BLaER1 (cell line): Measurements from ENCODE around the gene PMPCB.

Experiments
- H3K27ac ChIP-seq: shearing (Covaris generic); formaldehyde crosslinking; 2 replicates; pipeline ENCODE4 v1.8.1; 2022
- H3K27me3 ChIP-seq: shearing (Covaris generic); formaldehyde crosslinking; 2 replicates; pipeline ENCODE4 v1.8.1; 2022
- H3K36me3 ChIP-seq: shearing (Covaris generic); formaldehyde crosslinking; 2 replicates; pipeline ENCODE4 v1.8.1; 2022
- H3K4me1 ChIP-seq: shearing (Covaris generic); formaldehyde crosslinking; 2 replicates; pipeline ENCODE4 v1.8.1; 2022
- H3K4me2 ChIP-seq: shearing (Covaris generic); formaldehyde crosslinking; 2 replicates; pipeline ENCODE4 v1.8.1; 2022
- H3K4me3 ChIP-seq: shearing (Covaris generic); formaldehyde crosslinking; 2 replicates; pipeline ENCODE4 v1.8.1; 2022
- H3K9ac ChIP-seq: shearing (Covaris generic); formaldehyde crosslinking; 2 replicates; pipeline ENCODE4 v1.8.1; 2022
- H3K9me3 ChIP-seq: shearing (Covaris generic); formaldehyde crosslinking; 2 replicates; pipeline ENCODE4 v1.8.1; 2022
- H4K20me1 ChIP-seq: shearing (Covaris generic); formaldehyde crosslinking; 2 replicates; pipeline ENCODE4 v1.8.1; 2022
- Cebpa-rat ChIP-seq: shearing (Covaris generic); IDR thresholded peaks from 2 replicates; pipeline ENCODE4 v1.8.1; 2022

The PMPCB gene

GRCh38 chr7:103292122-103292521 lies 5.1 kb upstream of the PMPCB start:
- H3K9ac ChIP-seq: no peak overlapping the region
- H3K4me2 ChIP-seq: no peak overlapping the region
- no peaks in the 10 kb centered on the region for H3K27me3 ChIP-seq
- H4K20me1 ChIP-seq: no peaks in the 10 kb centered on the region
- no peak overlapping the region for H3K27ac ChIP-seq
- H3K4me1 ChIP-seq: no peaks in the 10 kb centered on the region
- no peak for TF ChIP-seq Cebpa-rat
- H3K4me3 ChIP-seq: no peak overlapping the region
- H3K36me3 ChIP-seq: no peaks in the 10 kb centered on the region
- H3K9me3 ChIP-seq: no peaks in the 10 kb centered on the region

DNA sequence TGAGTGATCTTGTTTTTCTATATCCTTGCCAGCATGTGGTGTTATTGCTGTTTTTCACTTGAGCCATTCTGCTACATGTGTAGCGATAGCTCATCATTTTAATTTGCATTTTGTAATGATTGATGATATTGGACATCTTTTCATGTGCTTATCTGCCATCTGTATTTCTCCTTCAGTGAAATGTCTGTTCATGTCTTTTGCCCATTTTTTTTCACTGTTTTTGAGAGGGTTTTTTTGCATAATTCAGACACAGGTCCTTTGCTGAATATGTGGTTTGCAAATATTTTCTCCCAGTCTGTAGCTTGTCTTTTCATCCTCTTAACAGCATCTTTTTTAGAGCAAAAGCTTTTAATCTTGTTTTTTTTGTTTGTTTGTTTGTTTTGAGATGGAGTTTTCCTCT lies 3.7 kb upstream of the PMPCB start:
- H3K9me3 ChIP-seq: no peaks in the 10 kb centered on the region
- H3K4me2 ChIP-seq: no peak overlapping the region
- H3K27ac ChIP-seq: no peak overlapping the region
- H3K4me3 ChIP-seq: no peak overlapping the region
- peaks cover 6% of the 10 kb centered on the region for H3K4me1 ChIP-seq
- no peak overlapping the region for H3K9ac ChIP-seq
- no peaks in the 10 kb centered on the region for H3K36me3 ChIP-seq
- peaks cover 9% of the 10 kb centered on the region; the same call in 1 of the 2 replicates for H4K20me1 ChIP-seq
- no peak for TF ChIP-seq Cebpa-rat
- H3K27me3 ChIP-seq: no peaks in the 10 kb centered on the region

DNA sequence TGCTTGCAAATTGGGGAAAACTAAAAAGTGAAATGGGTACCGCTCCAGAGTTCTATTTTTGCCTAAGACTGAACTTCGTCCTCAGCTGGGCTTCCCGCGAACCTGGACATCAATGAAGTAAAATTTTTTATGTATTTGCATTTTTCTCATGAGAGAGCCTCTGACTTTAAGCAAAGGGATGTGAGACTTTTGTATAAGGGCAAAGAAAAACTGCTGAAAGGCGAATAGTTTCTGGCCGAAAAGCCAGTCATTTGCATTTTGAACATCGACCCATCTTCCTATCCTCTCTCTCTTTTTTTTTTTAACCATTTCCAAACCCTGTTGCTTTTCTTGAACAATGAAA lies 573 bp downstream of the PMPCB start:
- peaks cover 16% of the 10 kb centered on the region for H3K4me1 ChIP-seq
- H3K9me3 ChIP-seq: no peaks in the 10 kb centered on the region
- TF ChIP-seq Cebpa-rat: no peak
- H3K4me3 ChIP-seq: peak overlapping the region; percentile 87
- H4K20me1 ChIP-seq: peaks cover 32% of the 10 kb centered on the region
- H3K4me2 ChIP-seq: peak overlapping the region; percentile 89
- no peaks in the 10 kb centered on the region for H3K27me3 ChIP-seq
- H3K27ac ChIP-seq: peak overlapping the region; percentile 91
- H3K36me3 ChIP-seq: peaks cover 42% of the 10 kb centered on the region
- H3K9ac ChIP-seq: peak overlapping the region; percentile 92

GRCh38 chr7:103299660-103300059 lies 2.4 kb downstream of the PMPCB start:
- H3K36me3 ChIP-seq: peaks cover 60% of the 10 kb centered on the region
- H3K9ac ChIP-seq: no peak overlapping the region

DNA sequence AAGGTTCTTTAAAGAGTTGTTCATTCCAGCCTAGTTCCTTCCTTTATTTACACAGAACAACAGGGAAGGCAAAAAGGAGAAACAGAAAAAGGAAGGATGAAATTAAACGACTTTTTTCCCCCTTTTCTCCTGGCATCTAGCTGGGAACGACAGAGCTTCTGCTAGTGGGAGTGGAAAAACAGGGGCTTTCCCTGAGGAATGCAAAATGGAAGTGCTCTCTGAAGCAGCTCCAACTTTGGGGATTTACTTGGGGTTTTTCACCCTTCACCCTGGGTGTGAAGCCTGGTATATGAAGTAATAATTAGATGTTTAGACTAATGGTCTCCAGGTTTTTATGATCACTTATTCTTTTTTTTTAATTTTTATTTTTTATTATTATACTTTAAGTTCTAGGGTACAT lies 4.2 kb downstream of the PMPCB start:
- H3K9me3 ChIP-seq: no peaks in the 10 kb centered on the region
- no peak overlapping the region for H3K9ac ChIP-seq
- peaks cover 16% of the 10 kb centered on the region for H3K4me1 ChIP-seq
- H3K4me3 ChIP-seq: no peak overlapping the region
- no peaks in the 10 kb centered on the region for H3K27me3 ChIP-seq
- no peak for TF ChIP-seq Cebpa-rat
- peaks cover 76% of the 10 kb centered on the region for H3K36me3 ChIP-seq
- H3K4me2 ChIP-seq: no peak overlapping the region
- H4K20me1 ChIP-seq: peaks cover 58% of the 10 kb centered on the region
- no peak overlapping the region for H3K27ac ChIP-seq

More at GRCh38 chr7:103299660-103300059, 2.4 kb downstream of the PMPCB start:
- Histone ChIP-seq H3K9me3 (no peaks in the 10 kb centered on the region), H3K4me3 (no peak overlapping the region), H3K27ac (no peak overlapping the region), H3K4me1 (peaks cover 16% of the 10 kb centered on the region), H3K4me2 (no peak overlapping the region), H4K20me1 (peaks cover 42% of the 10 kb centered on the region), H3K27me3 (no peaks in the 10 kb centered on the region)
- TF ChIP-seq Cebpa-rat: no peak

GRCh38 chr7:103307503-103308231 lies 10.4 kb downstream of the PMPCB start:
- Histone ChIP-seq H3K4me1 (no peaks in the 10 kb centered on the region), H3K27me3 (no peaks in the 10 kb centered on the region), H3K9me3 (no peaks in the 10 kb centered on the region), H3K9ac (no peak overlapping the region), H3K27ac (no peak overlapping the region), H3K4me3 (no peak overlapping the region), H3K36me3 (peaks cover 98% of the 10 kb centered on the region), H4K20me1 (peaks cover 70% of the 10 kb centered on the region), H3K4me2 (no peak overlapping the region)
- TF ChIP-seq Cebpa-rat: no peak

DNA sequence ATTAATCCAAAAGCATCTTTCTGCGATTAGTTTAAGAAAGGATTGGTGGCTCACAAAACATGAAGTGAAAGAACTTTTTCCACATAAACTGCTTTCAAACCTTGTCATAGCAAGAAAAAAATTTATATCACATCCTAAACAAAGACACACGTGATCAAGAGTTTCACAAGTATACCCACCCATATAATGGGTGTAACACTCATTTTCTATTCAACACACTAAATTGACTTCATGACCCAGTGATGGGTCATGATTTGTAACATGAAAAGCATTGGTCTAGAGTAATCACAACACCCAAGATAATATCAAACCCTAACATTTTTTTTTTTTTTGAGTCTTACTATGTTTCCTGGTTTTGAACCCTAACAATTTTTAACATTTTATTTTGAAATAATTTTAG lies 17.6 kb downstream of the PMPCB start:
- Histone ChIP-seq H3K9ac (no peak overlapping the region), H3K27ac (no peak overlapping the region), H3K4me2 (no peak overlapping the region), H3K36me3 (peaks cover 100% of the 10 kb centered on the region), H3K4me1 (no peaks in the 10 kb centered on the region), H3K9me3 (no peaks in the 10 kb centered on the region), H4K20me1 (peaks cover 60% of the 10 kb centered on the region; the same call in 1 of the 2 replicates), H3K4me3 (no peak overlapping the region), H3K27me3 (no peaks in the 10 kb centered on the region)
- TF ChIP-seq Cebpa-rat: no peak

DNA sequence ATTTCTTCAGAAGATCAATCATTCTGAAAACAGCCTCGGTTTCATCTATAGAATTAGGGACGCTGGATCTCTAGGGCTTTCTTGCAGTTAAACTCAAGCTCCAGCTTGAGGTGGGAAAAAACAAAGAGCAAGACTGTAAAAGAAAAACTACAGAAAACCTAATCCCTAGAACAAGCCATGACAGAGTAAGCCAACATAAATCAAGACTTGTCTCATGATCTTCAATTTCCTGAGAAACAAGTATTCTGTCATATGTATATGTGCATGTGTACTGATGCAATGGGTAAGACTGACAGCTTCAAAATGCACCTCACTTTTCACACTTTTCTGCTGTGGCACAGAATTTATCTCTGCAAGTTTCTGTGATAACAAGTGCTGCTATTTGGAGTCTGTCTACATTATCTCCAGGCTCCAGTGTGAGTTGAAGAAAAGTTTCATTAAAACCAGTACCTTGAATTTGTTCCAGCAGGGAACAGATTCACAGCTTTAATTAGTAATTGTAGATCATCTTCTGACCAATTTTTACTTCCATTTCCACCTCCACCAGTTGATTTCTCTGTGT lies 19.2 kb downstream of the PMPCB start:
- no peak overlapping the region for H3K4me2 ChIP-seq
- TF ChIP-seq Cebpa-rat: no peak
- H3K9ac ChIP-seq: no peak overlapping the region
- no peaks in the 10 kb centered on the region for H3K9me3 ChIP-seq
- H3K27me3 ChIP-seq: no peaks in the 10 kb centered on the region
- H3K36me3 ChIP-seq: peaks cover 100% of the 10 kb centered on the region
- no peak overlapping the region for H3K4me3 ChIP-seq
- no peak overlapping the region for H3K27ac ChIP-seq
- no peaks in the 10 kb centered on the region for H3K4me1 ChIP-seq
- H4K20me1 ChIP-seq: peaks cover 49% of the 10 kb centered on the region; the same call in 1 of the 2 replicates

DNA sequence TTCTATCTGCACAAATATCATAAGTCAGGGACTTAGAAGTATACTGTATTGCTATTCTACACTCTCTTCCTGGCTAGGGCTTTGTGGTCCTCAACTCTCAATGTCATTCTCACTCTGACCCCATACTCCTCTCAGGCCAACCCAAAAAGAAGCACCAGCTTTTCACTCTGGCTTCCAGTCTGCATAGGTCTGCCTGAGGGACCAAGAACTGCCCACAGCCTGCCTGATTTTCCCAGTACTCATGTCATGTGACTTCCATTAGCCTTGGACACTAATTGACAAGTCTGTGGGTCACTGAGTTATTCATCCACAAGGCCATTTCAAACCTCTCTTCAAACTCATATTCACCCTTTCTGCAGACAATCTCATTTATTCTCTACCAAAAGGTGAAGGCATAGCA lies 19.8 kb downstream of the PMPCB start:
- Histone ChIP-seq H3K36me3 (peaks cover 100% of the 10 kb centered on the region), H4K20me1 (peaks cover 44% of the 10 kb centered on the region; the same call in 1 of the 2 replicates), H3K4me2 (no peak overlapping the region), H3K9me3 (no peaks in the 10 kb centered on the region), H3K27me3 (no peaks in the 10 kb centered on the region), H3K27ac (no peak overlapping the region), H3K9ac (no peak overlapping the region), H3K4me1 (no peaks in the 10 kb centered on the region), H3K4me3 (no peak overlapping the region)
- TF ChIP-seq Cebpa-rat: no peak

DNA sequence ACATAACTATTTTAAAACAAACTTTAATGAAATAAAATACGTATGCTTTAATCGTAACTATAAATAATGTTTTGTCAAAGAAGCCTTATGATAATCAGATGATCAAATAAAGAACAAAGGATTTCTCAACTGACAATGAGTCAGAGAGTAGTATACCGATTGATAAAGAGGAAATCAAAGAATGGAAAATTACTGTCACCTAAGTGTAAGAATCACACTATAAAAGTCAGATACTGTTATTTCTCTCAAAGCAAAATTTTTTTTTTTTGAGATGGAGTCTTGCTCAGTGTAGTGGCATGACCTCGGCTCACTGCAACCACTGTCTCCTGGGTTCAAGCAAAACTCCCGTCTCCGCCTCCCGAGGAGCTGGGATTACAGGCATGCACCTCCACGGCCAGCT lies 28.5 kb downstream of the PMPCB start:
- Histone ChIP-seq H4K20me1 (peaks cover 39% of the 10 kb centered on the region), H3K36me3 (peaks cover 82% of the 10 kb centered on the region), H3K27ac (no peak overlapping the region), H3K27me3 (no peaks in the 10 kb centered on the region), H3K9me3 (no peaks in the 10 kb centered on the region), H3K4me3 (no peak overlapping the region), H3K9ac (no peak overlapping the region), H3K4me1 (no peaks in the 10 kb centered on the region), H3K4me2 (no peak overlapping the region)
- no peak for TF ChIP-seq Cebpa-rat
